ENCODE results near the gene LRSAM1. TPM values are rescaled to one million over a fixed set of nuclear protein-coding genes. Genes with fewer than 3 reads are reported as not detected.

Gene LRSAM1
- total RNA-seq (2014; rRNA removed), result 7.4 and 7.9 TPM in 2 replicates
- 7.9 TPM for polyA plus RNA-seq (2012)

DNA sequence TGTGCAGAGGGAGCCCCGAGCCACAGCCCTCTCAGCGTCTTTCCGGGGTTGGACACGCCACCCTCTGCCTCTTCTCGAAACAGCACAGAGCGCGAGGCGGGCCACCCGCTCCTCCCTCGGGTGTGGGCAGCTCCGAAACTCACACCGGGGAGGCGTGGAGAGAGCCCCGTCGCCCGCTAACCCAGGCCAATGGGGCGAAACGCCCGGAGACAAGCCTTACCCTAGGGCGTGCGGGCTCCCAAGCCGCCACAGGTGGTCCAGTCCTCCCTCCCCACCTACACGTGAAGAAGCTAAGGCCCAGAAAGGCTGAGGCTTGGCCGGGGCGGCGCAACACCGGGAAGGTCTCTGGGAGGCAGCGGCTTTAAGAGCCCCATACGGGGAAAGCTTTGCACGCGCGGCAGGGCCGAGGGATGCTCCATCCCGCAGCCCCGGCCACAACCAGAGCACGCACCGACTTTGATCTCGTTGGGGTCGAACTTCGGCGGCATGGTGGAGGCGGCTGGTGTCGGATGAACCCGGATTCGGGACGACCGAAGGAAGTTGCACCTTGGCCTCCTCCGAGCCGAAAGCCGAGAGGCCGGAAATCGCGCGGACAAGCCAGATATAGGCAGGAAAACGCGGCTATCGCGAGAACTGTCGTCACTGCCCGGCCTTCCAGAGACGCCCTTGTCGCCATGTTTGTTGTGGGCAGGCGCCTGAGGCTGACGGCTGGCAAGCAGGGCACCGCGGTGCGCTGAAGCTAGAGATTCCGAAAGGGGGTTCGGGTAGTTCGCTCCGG lies at the start of gene LRSAM1, which contains the start of gene RPL12:
LRSAM1 (plus strand) TSS at position 681 of the 778 bp plus-strand sequence. CDS start 3,018 bp downstream, outside the sequence.
RPL12 (minus strand) TSS at position 577 of the 778 bp plus-strand sequence; CDS start at position 488, 89 bp downstream.
- peak; percentile 91 for DNase-seq (ENCODE audit: low read depth)

DNA sequence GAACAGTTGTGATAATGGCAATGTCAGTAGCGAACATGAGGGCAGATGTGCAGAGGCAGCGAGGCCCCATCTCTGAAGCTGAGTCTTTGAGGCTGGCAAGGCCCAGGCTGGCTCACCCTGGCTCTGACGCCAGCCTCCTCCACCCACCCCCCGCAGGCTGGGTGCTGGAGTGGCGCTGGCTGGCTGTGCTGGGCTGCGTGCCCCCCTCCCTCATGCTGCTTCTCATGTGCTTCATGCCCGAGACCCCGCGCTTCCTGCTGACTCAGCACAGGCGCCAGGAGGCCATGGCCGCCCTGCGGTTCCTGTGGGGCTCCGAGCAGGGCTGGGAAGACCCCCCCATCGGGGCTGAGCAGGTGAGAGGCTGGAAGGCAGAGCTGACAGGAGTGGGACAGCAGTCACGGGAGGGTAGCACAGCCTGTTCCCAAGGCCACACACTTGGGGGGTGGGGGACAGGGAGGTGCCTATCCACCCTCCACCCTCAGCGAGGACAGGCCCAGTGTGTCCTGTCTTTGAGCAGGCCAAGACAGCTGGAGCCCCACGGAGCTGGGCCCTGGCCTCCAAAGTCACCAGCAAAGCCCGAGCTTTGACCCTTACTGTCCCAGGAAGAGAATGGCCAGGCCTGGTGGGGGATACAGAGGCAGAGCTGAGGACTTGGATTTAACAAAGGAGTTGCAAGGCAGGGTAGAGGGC lies 48.8 kb upstream of the LRSAM1 start:
- no peak for DNase-seq (ENCODE audit: low read depth)

DNA sequence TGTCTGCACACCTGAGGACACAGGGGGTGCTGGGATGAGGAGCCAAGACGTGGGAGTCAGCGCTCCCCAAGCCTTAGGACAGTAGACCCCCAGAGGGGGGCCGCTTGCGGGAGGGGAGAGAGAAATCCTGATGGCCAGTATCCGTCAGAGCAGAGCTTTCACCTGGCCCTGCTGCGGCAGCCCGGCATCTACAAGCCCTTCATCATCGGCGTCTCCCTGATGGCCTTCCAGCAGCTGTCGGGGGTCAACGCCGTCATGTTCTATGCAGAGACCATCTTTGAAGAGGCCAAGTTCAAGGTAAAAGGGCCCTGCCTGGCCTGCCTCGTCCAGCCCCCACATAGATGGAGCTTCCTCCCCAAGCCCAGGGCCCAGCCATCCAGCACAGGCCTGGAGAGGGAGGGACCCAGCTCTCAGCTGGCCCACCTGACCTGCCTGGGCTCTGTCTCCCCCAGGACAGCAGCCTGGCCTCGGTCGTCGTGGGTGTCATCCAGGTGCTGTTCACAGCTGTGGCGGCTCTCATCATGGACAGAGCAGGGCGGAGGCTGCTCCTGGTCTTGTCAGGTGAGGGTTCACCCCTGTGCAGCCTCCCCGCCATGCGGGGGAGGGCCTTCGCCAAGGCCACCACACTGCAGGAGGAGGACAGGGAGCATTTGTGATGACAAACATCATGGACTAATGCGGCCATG lies 47.7 kb upstream of the LRSAM1 start:
- DNase-seq (ENCODE audit: low read depth), result no peak

DNA sequence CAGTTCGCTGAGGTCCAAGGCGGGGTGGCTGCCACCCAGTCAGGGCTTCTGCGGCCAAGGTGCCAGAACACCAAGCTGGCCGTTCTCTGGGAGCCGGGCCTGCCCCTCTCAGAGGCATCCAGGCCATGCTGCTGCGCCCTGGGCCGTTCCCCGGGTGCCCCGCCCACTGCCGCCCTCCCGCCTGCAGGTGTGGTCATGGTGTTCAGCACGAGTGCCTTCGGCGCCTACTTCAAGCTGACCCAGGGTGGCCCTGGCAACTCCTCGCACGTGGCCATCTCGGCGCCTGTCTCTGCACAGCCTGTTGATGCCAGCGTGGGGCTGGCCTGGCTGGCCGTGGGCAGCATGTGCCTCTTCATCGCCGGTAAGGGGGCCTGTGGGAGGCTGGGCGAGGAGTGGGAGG lies 46.7 kb upstream of the LRSAM1 start:
- no peak for DNase-seq (ENCODE audit: low read depth)

DNA sequence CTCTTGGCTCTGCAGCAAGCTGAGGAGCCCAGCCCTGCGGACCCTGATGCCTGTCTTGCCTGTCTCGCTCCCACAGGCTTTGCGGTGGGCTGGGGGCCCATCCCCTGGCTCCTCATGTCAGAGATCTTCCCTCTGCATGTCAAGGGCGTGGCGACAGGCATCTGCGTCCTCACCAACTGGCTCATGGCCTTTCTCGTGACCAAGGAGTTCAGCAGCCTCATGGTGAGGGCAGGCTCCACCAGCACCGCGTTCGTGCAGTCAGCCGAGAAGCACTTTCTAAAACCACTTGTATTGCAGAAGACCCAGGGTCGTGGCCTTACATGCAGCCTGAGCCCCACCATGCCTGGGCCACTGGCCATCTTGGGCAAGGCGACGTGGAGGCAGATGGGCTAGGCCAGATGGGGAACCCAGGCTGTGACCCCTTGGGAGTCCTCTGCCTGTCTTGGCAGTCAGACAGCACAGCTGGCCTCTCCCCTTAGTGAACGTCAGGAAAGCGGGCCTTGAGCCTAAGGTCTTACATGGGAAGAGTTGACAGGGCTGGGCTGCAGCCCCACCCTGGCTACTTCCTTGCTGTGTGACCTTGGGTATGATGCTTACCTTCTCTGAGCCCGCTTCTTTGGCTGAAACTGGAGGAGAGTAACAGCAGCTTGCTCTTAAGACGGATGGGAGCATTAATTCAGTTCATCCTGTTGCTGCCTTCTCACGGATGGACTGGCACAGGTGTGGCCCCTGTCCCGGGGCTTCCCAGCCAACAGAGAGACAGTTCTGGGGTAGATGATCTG lies 45.8 kb upstream of the LRSAM1 start:
- DNase-seq (ENCODE audit: low read depth), result no peak

DNA sequence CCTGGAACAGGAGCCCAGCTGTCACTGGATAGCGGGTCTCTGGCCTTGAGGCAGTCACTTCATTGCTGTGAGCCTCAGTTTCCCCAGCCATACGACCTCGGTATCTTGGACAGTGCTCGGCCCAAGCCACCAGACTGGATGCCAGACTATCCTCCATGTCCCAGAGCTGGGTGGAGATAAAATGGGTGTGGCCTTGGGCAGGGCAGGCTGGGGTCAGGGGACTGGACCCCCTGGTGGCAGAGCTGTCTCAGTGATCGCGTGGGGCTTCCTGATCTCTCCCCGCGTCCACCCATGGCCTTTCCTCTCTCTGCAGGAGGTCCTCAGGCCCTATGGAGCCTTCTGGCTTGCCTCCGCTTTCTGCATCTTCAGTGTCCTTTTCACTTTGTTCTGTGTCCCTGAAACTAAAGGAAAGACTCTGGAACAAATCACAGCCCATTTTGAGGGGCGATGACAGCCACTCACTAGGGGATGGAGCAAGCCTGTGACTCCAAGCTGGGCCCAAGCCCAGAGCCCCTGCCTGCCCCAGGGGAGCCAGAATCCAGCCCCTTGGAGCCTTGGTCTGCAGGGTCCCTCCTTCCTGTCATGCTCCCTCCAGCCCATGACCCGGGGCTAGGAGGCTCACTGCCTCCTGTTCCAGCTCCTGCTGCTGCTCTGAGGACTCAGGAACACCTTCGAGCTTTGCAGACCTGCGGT lies 44.4 kb upstream of the LRSAM1 start:
- DNase-seq (ENCODE audit: low read depth), result no peak

DNA sequence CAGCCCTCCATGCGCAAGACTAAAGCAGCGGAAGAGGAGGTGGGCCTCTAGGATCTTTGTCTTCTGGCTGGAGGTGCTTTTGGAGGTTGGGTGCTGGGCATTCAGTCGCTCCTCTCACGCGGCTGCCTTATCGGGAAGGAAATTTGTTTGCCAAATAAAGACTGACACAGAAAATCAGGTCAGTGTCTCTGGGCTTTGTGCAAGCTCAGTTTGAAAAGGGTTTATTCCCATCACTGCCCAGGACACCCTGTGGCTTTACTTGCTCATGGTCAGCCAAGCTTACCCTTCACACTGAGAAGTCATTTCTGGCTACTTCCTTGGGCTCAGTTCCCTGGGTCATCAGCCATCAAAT lies 43.8 kb upstream of the LRSAM1 start:
- no peak for DNase-seq (ENCODE audit: low read depth)

DNA sequence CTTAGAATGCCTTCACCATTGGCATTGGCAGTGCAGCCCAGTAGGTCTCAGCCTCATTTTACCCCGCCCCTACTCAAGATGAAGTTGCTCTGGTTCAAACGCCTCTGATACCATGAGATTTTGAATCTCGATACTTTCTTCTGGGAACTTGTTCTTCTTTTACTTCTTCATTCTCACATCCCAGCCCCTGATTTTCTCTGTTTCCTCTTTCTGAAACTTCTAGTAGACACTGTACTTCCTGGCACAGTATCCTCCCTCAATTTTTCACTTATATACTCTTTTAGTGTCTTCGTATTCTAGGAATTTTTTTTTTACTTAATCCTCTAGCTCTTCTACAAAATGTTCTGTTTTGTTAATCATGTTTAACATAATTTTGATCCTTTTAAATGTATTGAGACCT lies 40.2 kb upstream of the LRSAM1 start:
- no peak for DNase-seq (ENCODE audit: low read depth)

DNA sequence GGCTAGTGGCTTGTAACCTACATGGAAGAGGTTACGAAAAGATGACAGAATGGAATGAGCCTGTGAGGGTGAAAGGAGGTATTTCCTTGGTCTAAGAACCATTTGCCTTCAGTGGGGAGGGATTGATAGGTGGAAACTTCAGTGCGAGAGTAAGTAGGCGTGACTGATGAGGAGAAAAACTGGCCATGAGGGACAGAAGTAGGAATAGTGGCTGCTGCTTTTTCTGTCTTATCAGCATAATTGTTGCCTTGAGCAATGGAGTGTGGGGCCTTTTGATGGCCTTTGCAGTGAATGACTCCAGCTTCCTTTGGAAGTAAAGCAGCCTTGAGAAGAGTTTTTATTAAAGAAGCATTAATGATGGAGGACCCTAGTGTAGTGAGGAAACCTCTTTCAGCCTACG lies 36.2 kb upstream of the LRSAM1 start:
- DNase-seq (ENCODE audit: low read depth), result no peak

DNA sequence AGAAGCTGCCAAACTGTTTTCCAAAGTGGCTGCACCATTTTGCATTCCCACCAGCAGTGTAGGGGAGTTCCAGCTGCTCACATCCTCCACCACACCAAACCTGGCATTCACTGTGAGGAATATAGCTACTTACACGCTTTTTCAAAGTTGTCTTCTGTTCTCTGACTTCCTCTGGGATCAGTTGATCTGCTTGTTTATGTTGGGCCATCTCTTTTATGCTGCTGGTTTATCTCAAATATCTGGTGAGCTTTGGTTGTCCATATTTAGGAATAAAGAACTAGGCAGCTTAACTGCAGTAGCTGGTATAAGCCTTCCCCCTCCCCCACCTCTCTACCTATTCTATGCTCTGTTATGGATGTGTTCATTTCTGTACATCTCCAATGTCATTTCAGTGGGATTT lies 35.7 kb upstream of the LRSAM1 start:
- DNase-seq (ENCODE audit: low read depth), result no peak

DNA sequence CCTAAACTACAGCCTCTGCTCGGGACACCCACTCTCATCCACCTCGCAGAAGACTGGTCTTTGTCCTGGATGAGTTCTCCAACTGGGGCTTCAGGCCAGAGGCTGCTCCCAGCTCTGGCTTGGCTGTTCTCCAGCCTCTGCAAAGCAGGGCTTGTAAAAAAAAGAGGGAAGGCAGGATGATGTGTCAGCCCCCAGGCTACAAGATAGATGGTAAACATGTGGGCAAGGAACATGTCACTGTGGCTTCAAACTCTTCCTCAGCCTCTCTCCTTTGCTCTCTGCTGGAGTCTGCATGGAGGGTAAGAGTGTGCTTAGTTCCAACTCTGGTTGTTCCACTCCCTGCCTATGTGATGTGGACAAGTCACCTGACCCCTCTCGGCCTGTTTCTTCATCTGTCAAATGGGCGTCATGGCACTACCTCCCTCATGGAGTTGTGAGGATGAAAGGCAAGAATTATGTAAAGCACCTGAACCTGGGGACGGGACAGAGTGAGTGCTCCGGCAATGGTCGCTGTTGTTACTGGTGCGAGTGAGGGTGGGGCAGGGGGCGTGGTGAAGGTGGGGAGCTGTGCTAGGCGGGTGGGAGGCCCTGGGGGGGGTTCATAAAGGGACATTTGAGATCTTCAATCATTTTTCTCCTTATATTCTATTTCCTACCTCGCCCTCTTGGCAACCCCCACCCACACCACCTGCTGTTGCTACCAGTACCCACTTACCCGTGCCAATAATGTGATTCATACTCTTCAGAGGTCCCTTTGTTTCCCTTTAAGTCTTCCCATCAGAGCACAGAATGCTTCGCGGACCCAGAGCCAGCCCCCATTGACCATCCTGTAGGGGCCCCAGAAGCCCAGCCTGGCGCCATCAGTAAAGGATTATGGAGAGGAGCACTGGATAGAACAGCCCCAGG lies 33.9 kb upstream of the LRSAM1 start:
- peak; percentile 48 for DNase-seq (ENCODE audit: low read depth)

DNA sequence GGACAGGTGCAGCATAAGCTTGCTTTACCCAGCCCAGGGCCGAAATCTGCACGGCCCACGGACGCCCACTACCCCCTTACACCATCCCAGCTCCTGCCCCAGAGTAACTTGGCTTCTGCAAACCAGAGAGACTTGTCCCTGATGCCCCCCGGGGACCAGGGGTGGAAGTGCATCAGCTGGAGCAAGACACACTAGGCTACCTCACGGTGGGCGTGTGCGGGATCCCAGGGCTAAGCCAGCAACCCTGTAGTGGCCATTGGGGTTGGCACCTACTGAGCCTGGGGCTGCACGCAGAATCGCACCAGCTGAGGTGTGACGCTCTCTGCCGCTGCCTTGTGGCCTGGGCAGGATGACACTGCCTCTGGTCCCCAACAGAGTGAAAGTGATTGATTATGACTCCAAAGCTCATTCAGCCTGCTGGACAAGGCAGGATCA lies 33.3 kb upstream of the LRSAM1 start:
- DNase-seq (ENCODE audit: low read depth), result no peak

DNA sequence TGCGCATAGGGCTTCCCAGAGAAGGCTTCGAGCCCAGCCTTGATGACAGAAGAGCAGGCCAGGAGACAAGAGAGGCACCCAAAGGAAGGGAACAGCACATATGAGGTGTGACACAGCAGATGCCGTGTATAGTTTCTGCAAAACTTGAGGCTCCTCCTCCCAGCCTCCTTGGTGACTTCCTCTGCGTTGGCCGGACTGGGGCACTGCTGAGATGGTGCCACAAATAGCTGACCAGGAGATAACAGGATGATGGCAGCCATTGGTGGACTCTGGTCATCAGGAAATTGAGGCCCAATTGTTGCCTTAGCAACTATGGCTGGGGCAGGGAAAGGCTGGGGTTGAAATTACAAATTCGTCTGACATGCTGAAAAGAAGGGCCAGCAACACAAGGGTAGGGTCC lies 32.0 kb upstream of the LRSAM1 start:
- DNase-seq (ENCODE audit: low read depth), result no peak

DNA sequence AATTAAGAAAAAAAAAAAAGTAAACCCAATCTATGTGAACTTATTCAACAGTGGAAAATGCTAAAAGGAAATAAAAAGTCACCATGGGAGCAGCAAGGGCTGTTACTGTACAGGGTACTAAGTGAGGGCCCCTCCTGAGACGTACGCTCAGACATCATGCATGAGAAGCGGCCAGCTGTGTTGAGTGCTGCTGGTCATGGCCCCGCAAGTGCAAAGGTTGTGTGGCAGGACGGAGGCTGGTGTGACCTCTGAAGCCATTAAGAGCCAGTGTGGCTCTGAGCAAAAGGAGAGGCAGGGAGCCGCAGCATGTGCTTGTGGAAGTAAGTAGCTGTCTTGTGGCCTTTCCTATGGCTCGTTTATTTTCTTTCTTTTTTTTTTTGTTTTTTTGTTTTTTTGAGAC lies 30.3 kb upstream of the LRSAM1 start:
- no peak for DNase-seq (ENCODE audit: low read depth)

DNA sequence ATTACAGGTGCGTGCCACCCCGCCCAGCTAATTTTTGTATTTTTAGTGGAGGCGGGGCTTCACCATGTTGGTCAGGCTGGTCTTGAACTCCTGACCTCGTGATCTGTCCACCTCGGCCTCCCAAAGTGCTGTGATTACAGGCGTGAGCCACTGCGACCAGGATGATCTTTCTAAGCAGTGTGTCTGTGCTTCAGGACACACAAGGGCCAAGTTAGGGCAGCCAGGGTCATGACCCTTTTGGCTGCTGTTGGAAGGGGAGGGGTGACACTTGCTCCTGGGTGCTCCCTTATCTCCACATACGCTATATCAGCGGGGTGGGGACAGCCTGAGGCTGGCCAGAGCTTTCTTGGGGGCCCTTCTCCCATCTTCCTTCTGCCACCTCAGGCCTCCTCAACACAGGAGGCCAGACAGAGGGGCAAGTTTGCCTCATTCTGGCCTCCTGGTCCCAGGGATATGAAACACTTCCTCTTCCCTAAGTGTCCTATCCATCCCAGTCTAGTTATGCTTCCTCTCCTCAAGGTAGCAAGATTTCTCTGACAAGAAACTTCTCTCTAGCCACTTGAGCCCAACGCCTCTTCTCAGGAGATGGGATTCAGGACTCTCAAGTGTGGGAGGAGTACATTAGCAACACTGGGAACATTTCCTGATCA lies 29.1 kb upstream of the LRSAM1 start:
- DNase-seq (ENCODE audit: low read depth), result no peak

DNA sequence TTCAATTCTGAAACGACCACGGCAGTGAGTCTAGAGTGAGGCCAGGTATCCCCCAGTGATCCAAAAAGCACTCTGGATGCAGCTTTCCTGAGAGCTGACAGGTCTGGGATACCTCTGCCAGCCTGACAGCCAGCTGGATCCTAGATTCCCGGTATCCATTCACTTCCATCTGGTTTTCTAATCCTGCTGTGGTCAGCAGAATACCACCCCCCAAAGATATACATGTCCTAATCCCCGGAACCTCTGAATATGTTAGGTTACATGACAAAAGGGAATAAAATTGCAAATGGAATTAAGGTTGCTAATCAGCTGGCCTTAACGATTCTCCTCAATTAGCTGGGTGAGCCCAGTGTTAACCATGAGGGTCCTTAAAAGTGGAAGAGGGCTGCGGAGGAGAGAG lies 28.5 kb upstream of the LRSAM1 start:
- DNase-seq (ENCODE audit: low read depth), result no peak

DNA sequence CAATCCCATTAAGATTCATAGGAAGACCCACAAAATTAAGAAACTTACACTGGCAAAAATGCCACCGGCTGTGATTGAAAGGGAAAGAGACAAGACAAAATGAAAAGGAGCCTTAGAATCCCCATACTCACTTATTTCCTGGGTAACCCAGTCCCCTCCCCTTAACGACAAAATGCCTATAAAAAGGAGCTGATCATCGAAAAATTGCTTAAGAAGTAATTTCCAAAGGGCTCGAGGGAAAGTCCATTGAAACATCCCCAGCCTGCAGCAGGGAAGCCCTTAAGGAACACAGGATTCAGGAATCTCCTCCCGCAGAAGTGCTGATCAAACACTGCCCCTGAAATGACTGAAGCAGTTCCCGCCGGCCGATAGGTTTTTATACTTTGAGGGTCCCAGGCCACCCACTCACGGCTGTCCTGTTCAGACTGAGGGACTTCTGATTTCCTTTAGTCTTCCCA lies 27.8 kb upstream of the LRSAM1 start:
- DNase-seq (ENCODE audit: low read depth), result no peak

DNA sequence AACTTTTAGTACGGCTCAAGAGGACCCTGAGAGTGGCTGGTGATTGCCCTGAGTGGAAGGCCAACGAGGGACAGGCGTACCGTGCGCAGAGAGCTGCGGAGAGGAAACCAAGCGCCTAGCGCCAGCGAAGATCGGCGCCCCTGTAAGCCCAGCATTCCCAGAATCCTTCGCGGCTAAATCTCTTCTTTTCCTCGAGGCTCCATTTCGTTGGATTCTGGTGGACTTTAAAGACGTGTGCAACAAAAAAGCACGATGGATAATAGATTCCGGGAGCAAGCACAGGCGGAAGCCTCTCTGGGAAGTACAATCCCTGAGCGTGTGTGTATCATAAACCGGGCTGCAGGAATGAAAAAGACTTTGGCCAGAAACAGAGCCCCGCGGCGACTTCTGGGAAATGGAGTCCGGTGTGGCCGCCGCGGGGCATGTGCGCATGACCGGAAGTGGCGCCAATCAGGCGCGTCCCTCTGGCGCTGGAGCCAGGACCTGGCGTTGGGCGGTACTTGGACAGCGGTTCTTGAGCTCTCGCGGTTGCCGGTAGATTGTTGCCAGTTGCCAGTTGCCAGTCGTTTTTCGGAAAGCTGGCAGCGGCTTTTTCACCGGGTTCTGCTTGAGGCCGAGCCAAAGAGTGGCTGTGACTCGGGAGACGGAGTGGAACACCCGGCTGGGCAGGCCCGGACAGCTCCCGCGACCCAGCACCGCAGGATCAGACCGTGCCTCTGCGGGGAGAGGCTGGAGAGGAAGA lies 27.2 kb upstream of the LRSAM1 start, which contains the start of gene ZNF79:
ZNF79 (plus strand) TSS at position 449 of the 742 bp plus-strand sequence. CDS start 406 bp downstream, outside the sequence.
- peak; percentile 88 for DNase-seq (ENCODE audit: low read depth)

DNA sequence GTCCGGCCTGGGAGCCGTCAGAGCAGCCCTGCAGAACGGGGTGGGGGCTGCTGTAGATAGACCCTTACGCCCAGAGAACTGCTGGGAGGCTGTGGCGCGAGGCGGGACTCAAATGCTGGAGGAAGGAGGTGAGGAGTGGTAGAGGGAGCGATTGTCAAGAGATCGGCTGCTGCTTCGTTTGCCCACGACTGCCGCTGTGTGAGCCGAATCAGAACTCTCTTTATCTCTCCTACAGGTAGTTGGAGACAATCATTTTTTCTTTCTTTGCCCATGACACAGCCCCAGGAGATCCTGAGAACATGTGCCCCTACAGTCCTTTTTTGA lies 26.7 kb upstream of the LRSAM1 start:
- DNase-seq (ENCODE audit: low read depth), result no peak
